Measurements from ENCODE around the gene MTHFS.

DNA sequence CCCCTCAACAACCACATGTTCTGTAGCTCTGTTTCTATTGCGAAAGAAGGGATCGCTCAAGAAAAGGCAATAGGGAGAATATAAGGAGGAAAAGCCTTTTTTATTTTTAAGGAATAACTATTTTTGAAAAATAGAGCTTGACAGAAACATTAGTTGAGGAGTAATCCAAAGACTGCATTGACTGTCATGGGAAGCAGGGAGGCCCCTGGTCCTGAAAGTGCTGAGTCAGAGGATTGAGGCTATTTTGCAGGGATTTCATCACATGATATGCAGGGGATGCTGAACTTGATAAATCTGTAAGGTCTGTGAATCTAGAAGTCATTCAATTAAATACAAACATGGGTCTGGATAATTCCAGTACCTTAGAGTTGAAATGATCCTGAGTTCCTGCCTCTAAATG lies 92.0 kb downstream of the MTHFS start:
- no peak for TF ChIP-seq FOXA1 (IDR thresholded peaks at IDR 0.05)
- TF ChIP-seq SP1 (IDR thresholded peaks at IDR 0.05): no peak
- TF ChIP-seq LEF1 (IDR thresholded peaks at IDR 0.05; ENCODE audit: borderline replicate concordance): no peak
- no peak for TF ChIP-seq BHLHE40 (IDR thresholded peaks at IDR 0.05; ENCODE audit: borderline replicate concordance)
- no peak for TF ChIP-seq ARNT (IDR thresholded peaks at IDR 0.05)
- no peak for TF ChIP-seq SUZ12 (IDR thresholded peaks at IDR 0.05)
- no peak for TF ChIP-seq CTBP1 (IDR thresholded peaks at IDR 0.05; ENCODE audit: borderline replicate concordance)
- TF ChIP-seq TARDBP (IDR thresholded peaks at IDR 0.05): no peak

All from HEK293T (cell line).